H1 (cell line): ENCODE measurements around the gene RBM17. TPM values are rescaled to one million over a fixed set of nuclear protein-coding genes. Genes with fewer than 3 reads are reported as not detected.

Source experiments
- BCL11A ChIP-seq, 2 experiments: IDR thresholded peaks; one replicate each; pipeline ENCODE4 v1.6.1; 2011; ENCODE audit warnings: low read depth in 2 of 2, low read length in 2 of 2, mild to moderate bottlenecking in 2 of 2
- CEBPB ChIP-seq: IDR thresholded peaks from 2 replicates; pipeline ENCODE4 v1.6.1; 2012; ENCODE audit warnings: low read depth, low read length
- E2F6 ChIP-seq: IDR thresholded peaks from 2 replicates; pipeline ENCODE4 v1.6.1; 2012; ENCODE audit warnings: inconsistent platforms
- MAX ChIP-seq: IDR thresholded peaks from 2 replicates; pipeline ENCODE4 v1.6.1; 2012; ENCODE audit warnings: inconsistent platforms
- SIRT6 ChIP-seq: IDR thresholded peaks from one replicate; pipeline ENCODE4 v1.7.1; 2012; ENCODE audit warnings: low read length, inconsistent platforms
- TAF1 ChIP-seq: IDR thresholded peaks from 2 replicates; pipeline ENCODE4 v1.6.1; 2011; ENCODE audit warnings: mild to moderate bottlenecking, low read depth, low read length
- USF2 ChIP-seq: IDR thresholded peaks from 2 replicates; pipeline ENCODE4 v1.6.1; 2011; ENCODE audit warnings: low read length, improper control_type of control experiment
- polyA plus RNA-seq, 7 experiments: library from polyadenylated mRNA; depleted of rRNA in 3 of 7; stranded (reverse) in 5 of 7; unstranded in 2 of 7; fragments of >200 nt in 5 of 7; fragments of 200-250 nt in 2 of 7; gene quantifications; 1 replicate in 5 of 7; 2 replicates in 1 of 7; 4 replicates in 1 of 7; pipeline versions ENCODE4 v1.2.1 to v1.2.3, GENCODE V29; 2011 to 2013; ENCODE audit warnings: missing spikeins in 2 of 7, mixed read lengths in 2 of 7
- total RNA-seq: library from RNA; stranded (reverse); fragmentation: NEBNext Ultra II Directional; extraction: Animal tissue kit (Norgen Biotek cat#: 25700); gene quantifications from 2 replicates; pipeline ENCODE4 v1.2.1, GENCODE V29; 2021

Gene RBM17
- total and polyA plus RNA-seq, 2 of the 8 experiments (the other 6 are each of a cell fraction or from before 2014, with no cell fraction given): 15.7 to 128 TPM

GRCh38 chr10:6097063-6097462 lies 8.2 kb downstream of the RBM17 start (continued):
- TF ChIP-seq CEBPB: no peak
- TF ChIP-seq SIRT6: no peak
- TF ChIP-seq MAX: no peak
- no peak for TF ChIP-seq TAF1
- no peak for TF ChIP-seq E2F6
- TF ChIP-seq USF2: no peak
- no peak for TF ChIP-seq BCL11A (IDR thresholded peaks at IDR 0.05; ENCODE audit: low read depth in 2 of 2, low read length in 2 of 2)
